ENCODE data around the gene GAGE10.

The GAGE10 gene, protein sequence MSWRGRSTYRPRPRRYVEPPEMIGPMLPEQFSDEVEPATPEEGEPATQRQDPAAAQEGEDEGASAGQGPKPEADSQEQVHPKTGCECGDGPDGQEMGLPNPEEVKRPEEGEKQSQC

DNA sequence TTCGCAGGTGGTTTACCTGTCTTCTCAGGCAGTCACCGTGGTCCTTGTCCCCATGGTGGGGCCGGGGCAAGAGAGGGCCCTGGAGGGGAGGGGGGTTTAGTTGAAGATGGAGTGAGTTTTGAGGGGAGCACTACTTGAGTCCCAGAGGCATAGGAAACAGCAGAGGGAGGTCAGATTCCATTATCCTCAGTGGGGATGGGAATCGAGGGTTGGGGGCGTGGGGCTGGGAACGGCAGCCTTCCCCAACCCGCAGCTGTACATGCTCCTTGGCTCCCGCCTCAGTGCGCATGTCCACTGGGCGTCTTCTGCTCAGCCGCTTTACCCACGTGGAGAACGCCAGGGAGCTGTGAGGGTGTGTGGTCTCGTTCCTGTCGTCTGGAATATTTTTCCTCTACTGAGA lies at the start of gene GAGE10:
Gene GAGE10, plus strand, starts transcription at position 301 of the 400 bp plus-strand sequence. CDS start 1,214 bp downstream, outside the sequence.
- no peak for DNase-seq

DNA sequence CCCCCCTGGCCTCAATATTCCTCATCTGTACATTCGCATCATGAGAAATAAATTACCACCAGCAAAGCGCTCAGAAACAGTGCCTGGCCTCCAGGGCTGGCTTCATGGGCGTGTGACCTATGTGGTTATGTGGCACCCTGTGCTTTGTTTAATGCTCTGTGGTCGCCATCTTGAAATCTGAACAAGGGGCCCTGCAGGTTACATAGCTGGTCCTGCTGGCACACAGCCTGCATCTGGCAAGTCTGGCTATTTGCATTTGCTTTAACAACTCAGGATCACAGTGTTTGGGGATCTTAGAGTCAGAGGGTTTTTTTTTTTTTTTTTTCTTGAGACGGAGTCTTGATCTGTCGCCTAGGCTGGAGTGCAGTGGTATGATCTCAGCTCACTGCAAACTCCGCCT lies 48.8 kb upstream of the GAGE10 start:
- DNase-seq, result no peak

DNA sequence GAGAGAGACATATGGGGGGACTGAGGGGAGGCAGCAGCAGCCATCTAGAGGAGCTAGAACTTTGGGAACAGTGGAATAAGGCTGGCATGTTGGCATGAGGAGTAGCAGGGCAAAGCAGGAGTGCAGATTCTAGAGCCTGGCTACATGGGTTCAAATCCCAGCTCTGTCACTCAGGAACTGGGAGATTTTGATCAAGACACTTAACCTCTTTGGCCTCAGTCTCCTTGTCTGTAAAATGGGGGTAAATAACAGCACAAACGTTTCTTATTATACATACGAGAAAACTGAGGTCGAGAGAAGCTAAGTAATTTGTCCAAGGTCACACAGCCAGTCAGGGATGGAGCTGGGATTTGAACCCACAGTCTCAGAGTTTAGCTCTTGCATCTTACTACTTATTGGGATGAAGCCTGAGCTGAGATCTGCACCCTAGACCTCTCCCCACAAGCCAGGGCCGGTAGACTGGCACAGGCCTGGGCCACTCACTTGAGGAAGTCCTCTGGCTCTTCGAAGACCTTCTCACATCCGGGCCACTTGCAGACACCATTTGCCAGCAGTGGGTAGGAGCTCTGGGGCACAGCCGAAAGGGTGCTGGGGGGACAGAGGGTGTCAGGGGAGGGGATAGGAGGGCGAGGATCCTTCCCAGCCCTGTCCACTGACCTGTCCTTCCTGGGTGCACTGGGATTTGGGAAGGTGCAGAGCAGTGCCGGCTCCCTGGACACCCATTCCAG lies 47.0 kb upstream of the GAGE10 start:
- DNase-seq, result no peak

DNA sequence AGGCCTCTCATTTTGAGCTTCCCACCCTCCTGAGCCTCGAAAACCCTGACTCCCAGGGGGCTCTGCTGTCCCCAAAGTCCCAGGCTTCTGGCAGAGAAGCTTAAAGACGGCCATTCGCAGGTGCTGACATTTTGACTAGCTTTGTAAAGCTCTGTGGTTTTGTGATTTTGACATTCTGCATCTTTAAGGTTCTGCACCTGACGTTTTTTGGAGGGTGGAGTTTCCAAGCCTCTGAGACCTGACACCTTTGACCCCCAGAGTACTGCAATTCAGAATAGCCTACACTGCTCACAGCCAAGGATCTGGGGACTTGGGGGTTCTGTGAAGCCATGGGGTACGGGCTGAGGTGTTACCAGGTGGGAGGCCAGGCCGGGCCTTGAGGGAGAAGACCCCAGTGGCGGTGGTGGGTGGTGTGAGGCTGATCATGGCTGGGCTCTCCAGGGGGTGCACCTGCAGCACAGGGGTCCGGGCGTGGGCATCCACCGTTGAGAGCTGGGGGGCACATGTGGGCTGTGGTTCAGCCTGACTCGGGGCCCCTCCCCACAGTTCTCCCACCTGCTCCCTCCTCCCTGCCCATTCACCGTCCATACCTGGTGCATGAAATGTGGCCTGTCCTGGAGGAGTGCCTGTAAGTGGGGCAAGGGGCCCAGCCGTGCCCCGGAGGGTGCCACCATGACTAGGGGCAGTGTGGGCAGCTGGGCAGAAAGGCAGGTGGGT lies 46.2 kb upstream of the GAGE10 start:
- no peak for DNase-seq

DNA sequence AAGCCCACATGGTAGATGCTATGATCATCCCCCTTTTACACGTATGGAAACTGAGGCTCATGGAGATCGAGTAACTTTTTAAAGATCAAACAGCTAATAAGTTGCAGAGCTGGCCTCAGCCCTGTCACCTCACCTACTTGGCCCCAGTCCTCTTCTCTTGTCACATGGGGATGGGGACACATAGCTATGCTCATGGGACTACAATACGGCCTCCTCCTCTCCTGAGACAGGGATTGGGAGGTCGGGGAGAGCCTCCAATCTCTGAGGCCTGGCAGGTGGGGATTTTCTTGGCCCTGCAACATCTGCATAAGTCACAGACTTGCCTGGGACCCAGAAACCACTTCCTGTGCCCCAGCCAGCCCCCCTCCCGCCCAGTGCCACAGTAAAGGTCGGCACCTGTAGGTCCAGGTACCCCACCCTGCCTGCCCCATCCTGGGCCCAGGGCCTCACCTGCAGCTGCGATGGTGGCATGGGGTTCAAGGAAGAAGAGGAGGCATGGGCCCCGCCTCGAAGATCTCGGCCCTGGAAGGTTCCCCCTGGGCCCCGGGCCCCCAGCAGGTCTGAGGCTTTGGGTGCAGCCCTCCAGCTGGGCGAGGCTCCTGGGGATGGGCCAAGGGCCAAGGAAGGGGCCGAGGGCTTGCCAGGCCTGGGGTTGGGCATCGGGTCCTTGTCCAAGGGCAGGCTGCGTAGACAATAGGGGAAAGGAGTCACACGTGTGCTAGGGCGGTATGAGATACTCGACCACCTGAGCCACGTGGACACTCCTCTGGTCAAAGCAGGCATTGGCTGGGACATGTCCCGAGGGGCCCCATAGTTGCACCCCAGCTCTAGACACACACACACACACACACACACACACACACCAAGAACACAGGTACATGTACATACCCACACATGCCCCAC lies 45.3 kb upstream of the GAGE10 start:
- no peak for DNase-seq

DNA sequence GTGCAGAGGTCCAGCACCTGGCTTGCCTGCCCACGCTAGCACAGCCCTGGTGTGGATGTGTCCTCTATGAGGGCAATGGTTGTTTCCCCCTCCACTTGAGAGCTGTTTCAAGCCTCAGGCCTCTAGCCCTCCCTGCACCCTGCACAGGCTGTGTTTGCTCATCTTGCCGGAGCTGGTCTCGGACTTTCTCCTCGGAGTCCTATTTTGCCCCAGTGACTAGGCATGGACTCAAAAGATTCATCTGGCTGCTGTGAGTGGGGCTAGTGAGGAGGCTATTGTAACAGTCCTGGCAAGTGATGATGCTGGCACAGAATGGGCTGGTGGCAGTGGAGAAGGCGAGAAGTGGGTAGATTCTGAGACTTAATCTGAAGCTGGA lies 44.7 kb upstream of the GAGE10 start:
- no peak for DNase-seq

DNA sequence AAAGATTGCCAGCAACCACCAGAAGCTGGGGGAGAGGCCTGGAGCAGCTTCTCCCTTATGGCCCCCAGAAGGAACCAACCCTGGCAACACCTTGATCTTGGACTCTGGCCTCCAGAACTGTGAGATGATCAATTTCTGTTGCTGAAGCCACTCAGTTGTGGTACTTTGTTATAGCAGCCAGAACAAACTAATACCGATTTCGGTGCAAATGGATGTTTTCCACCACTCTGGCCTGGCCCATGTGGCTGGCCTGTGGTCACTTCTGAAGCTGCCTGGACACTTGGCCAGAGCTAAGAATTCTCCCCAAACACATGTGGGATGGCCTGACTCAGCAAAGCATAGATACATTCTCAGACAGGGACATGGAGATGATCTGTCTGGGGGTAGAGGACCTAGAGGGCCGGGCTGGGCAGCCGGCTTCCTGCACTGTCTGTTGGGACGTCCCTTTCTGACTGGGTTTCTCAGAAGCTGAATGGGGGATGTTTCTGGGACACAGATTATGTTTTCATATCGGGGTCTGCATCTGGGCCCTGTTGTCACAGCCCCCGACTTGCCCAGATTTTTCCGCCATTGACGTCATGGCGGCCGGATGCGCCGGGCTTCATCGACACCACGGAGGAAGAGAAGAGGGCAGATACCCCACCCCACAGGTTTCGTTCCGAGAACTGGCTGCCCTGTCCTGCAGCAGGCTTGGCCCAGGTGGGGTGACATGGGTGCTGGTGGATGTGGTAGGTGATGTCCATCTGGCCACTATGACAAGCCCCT lies 43.0 kb upstream of the GAGE10 start:
- no peak for DNase-seq

DNA sequence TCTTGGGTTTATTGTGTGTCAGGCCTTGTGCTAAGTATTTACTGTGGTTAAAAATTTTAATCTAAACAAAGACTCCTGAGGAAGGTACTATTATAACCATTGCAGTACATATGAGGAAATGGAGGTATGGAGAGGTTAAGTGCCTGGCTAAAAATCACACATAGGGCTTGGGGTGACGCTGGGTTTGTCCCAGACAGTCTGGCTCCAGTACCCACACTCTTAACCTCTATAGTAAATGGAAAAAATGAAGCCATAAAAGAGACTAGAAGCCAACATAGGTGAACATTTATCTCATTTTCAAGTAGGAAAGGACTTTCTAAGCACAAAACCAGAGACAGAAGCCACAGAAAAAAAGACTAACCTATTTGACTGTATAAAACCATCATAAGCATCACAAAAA lies 40.8 kb upstream of the GAGE10 start:
- no peak for DNase-seq

DNA sequence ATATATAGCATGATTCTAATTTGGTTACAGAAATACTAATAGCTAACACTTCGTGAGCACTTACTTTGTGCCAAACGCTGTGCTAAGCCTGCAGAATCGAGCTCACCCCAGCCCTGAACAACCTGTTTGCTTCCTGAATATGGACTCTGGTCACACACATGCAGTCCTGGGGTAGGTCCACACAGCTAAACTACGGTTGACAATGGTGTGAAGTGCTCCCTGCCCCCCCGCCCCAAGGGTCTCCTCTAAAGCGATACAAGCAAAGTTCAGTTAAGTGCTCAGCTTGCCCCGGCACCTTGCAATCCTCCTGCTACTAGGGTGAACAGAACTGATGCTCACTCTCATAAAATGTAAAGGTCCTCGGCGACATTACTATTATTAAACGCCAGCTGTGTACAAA lies 39.8 kb upstream of the GAGE10 start:
- no peak for DNase-seq

DNA sequence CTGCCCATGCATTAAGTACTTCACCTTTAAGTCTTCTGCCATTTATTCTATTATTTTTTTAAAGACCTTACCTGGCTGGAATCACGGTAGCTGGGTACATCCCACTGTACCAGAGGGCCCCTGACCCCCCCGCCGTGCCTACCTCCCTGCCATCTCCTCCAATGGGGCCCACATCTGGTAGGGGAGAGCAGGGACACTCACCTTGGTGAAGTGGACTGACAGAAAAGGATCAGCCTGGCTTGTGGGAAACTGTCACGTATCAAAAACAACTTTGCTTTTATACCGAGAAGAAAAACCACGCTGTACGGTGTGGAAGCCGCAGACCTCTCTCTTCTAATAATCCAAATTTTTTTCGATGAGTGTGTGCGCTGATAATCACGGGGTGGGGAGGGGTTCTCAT lies 39.0 kb upstream of the GAGE10 start, which contains the start of gene FOXP3:
Gene FOXP3, minus strand, starts transcription at position 251 of the 400 bp plus-strand sequence. CDS start 6,205 bp downstream, outside the sequence.
- DNase-seq, result no peak

DNA sequence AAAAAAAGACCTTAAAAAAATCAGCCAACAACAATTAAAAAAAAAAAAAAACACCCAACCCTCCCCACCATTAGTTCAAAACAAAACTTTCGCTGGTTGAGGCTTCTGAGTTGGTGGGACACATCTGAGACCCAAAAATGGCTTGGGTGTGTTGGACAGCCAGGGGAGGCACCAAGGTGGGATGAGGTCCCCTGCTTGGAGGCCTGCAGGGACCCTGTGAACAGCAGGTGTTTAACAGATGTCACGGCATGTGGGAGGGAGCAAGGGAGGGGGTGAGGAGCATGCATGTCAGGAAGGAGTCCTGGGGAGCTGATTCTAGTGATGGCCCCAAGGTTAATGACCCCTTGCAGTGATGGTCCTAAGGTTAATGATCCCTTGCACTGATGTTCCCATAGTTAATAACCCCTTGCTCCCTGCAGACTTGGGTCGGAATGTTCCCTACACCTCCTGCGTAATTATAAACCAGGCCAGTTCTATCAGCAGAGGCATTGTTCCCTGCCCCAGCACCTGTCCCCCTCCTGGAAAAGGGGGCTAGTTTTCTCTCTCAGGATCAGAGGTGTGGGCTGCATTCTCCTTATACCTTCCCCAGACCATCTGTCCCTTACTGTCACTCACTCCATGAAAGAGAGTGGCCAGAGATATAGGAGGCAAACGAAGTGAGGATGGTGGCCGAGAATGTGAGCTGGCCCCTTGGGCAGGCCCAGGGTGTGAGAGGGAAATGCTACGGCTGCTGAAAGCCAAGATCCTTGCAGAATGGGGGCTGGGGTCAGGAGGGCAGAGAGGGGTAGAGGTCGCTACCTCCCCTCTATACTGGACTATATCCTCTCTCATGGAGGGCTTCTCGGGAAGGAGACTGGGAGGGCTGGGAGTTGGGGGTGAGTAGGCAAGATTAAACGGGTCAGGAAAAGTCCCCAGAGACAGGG lies 36.7 kb upstream of the GAGE10 start:
- DNase-seq, result no peak

DNA sequence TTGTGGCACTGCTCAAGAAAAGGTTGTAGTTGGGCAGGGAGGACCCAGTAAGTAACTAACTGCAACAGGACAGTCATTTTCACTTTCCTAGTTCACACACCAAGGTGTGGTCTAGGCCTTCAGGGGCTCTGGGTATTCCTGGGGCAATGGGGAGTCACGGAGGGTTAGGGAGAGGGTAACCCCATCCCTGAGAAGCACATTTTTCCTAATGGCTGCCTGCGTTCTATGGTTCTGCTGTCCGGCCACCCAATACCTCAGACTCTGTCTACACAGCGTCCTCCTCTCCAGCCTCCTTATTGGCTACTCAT lies 34.8 kb upstream of the GAGE10 start:
- DNase-seq, result no peak

DNA sequence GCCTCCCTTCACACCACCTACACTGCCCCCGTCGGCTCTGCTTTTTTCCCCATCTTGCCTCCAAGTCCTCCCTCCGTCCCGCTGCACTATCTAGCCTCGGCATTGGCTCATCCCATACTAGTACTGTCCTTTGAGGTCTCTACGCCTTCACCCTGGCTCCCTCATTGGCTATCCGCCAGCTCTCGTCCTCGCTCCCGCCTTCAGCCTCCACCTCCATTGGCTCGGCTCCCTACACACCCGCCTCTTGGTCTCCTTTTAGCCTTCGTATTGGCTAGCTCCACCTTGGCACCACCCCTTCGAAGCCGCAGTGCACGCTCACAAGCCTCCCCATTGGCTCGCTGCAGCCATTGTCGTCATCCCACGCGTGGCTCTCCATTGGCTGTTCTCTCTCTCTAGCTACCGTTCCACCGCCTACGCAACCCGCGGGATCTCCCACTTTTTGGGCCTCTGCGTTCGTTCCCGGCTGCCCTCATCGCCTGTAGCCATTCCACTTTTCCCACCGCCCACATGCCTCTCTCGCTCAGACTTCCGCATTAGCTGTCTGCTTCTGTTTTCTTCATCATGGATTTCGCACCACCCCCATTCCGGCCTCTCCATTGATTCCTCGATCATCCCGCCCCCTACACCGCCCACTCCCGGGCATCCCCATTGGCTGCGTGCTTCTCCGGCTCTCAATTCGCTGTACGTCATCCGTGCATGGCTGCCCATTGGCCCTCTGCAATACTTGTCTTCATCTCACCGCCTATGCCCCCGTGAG lies 34.3 kb upstream of the GAGE10 start:
- peak; percentile 98 for DNase-seq

DNA sequence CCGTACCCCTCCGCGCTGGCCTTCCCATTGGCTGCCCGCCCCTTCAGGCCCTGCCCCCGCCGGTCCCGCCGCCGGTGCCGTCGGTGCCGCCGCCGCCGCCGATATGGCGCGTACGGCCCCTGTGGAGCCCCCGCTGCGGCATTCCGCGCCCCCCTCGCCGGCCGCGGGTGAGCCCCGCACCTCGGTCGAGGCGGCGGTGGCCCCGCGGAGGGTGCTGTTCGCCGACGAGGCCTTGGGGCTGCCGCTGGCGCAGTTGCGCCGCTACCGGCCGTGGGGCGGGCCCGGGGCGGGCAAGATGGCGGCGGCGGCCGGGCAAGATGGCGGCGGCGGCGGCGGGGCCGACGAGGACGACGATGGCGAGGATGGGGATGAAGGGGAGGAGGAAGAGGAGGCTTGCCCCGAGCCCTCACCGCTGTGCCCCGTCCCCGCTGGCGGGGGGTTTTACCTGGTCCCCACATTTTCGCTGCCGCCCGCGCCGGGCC lies 33.6 kb upstream of the GAGE10 start, which contains the start of gene PPP1R3F:
Gene PPP1R3F, plus strand, starts transcription at position 27 of the 482 bp plus-strand sequence. Its CDS starts 77 bp downstream, at position 104.
- no peak for DNase-seq

DNA sequence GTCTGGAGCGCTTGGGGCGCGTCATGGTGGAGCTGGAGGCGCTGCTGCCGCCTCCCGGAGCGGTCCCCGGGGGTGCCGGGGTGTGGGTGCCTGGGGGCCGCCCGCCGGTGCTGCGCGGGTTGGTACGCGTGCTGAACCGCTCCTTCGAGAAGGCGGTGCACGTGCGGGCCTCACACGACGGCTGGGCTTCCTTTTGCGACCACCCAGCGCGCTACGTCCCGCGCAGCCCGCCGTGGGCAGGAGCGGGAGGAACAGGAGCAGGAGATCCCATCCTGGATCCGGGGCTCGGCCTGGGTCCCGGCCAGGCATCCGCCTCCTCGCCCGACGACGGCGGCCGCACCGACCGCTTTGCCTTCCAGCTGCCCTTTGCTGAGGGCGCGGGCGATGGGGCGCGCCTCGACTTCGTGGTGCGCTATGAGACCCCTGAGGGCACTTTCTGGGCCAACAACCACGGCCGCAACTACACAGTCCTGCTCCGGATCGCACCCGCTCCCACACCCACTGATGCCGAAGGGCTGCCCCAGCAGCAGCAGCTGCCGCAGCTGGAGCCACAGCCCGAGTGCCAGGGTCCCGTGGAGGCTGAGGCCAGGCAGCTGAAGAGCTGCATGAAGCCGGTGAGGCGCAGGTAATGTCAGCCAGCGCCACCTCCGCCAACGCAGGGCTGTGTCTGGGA lies 33.1 kb upstream of the GAGE10 start:
- no peak for DNase-seq

DNA sequence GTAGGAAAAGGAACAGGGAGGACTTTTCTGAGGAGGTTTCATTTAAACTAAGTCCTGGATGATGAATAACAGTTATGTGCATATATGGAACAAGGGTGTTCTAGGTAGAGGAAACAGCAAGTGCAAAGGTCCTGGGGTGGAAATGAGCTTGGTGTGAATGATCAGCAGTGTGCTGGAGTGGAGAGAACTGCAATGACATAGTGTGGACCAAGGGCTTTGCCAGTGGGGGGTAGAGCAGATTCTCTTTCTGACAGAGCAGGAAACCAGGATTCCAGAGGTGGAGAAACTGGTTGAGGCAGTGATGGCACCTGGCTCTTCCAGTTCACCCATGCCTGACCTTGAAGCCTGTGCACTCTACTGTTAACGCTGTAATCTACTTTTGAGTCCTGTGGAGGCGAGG lies 32.1 kb upstream of the GAGE10 start:
- DNase-seq, result no peak

DNA sequence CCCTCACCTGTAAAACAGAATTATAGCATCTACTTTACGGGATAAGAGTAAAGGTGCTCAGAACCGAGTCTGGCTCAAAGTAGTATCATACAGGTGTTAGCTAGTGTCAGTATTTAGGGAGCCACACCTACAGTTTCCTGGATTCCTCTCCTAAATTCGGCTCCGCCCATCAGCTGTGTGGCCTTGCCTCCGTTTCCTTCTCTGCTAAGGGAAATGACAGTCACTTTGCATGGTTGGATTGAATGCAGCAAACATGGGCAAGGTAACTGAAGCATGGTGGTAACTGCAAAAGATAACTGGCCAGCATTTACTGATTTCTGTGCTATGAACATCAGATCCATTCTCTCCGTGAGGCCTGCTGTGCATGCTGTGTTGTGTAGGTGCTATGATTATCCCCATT lies 31.0 kb upstream of the GAGE10 start:
- no peak for DNase-seq

DNA sequence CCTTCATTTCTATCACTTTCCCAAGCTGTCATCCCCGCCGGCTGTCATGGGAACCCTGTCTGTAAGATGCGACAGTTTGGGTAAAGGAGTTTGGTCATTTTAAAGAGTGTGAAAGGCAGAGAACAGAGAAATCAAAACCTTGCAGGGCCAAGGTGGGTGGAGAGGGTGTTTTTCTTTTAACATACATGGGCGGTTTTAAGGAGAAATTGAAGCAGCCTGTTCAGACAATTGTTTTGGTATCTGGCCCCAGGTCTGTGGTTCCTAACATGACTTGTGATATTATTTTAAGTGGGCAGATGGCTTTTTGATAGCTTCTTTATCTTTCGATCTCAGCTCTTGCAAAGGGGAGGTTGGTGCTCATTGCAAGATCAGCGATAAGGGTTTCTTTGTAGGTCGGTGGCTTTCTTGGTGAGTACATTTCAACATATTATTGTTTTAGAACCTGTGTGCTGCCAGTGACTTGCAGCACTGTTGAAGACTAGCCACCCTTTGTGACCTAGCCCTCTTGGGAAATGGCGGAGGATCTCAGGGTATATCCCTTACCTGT lies 30.2 kb upstream of the GAGE10 start:
- peak; percentile 60 for DNase-seq

DNA sequence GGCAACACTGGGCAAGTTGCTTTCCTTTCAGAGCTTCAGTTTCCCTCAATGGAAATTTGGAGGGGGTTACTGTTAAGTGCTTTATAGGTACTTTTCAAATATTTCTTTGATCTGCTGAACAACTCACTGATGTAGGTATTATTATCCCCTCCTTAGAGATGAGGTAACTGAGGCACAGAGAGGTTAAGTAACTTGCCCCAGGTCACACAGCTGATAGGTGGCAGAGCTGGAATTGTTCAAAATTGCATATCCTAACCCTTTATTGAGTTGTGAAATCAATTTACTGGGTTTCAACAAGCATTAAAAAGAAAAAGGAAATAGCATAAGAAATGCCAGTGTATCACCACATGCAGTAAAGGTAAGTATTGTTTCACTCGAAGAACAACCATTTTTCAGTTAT lies 27.2 kb upstream of the GAGE10 start:
- no peak for DNase-seq
